CD14-positive monocyte (primary cell): ENCODE data around the gene TTYH3. TPM values are rescaled to one million over a fixed set of nuclear protein-coding genes. Genes with fewer than 3 reads are reported as not detected.

ENCODE experiments used
- DNase-seq, 3 donors: peaks; one replicate each; pipeline ENCODE4 v3.0.0-alpha.2; 2011 to 2022
- H2AFZ ChIP-seq: 2 replicates; pipeline ENCODE4 v1.6.0; 2012; ENCODE audit warnings: mild to moderate bottlenecking, low read depth, low read length, inconsistent platforms; ENCODE audit not compliant: insufficient read depth, poor library complexity, severe bottlenecking
- H3K27ac ChIP-seq, 2 donors: 1 replicate in 1 of 2; 2 replicates in 1 of 2; pipeline ENCODE4 v1.5.1; 2012 to 2013; ENCODE audit warnings: low read length in 2 of 2, control low read depth in 1 of 2, inconsistent platforms in 1 of 2, low read depth in 1 of 2, mild to moderate bottlenecking in 1 of 2
- H3K27me3 ChIP-seq, 2 donors: one replicate each; pipeline versions ENCODE4 v1.6.0 to v1.6.1; 2011 to 2013; ENCODE audit warnings: low read length in 2 of 2; ENCODE audit not compliant: control insufficient read depth in 2 of 2, insufficient read depth in 2 of 2
- H3K36me3 ChIP-seq, 2 donors: replicated peaks in 1 of 2; 1 replicate in 1 of 2; 2 replicates in 1 of 2; pipeline versions ENCODE4 v1.5.1 to v1.6.1; 2012 to 2013; ENCODE audit warnings: low read length in 2 of 2, control low read depth in 1 of 2, inconsistent platforms in 1 of 2, mild to moderate bottlenecking in 1 of 2; ENCODE audit not compliant: insufficient read depth in 2 of 2, control insufficient read depth in 1 of 2
- H3K4me1 ChIP-seq, 2 donors: 1 replicate in 1 of 2; 2 replicates in 1 of 2; pipeline versions ENCODE4 v1.5.1 to v1.6.1; 2012 to 2013; ENCODE audit warnings: low read length in 2 of 2, control low read depth in 1 of 2, inconsistent platforms in 1 of 2, mild to moderate bottlenecking in 1 of 2, moderate library complexity in 1 of 2; ENCODE audit not compliant: insufficient read depth in 2 of 2, control insufficient read depth in 1 of 2
- H3K4me2 ChIP-seq: replicated peaks from 2 replicates; pipeline ENCODE3; 2012; ENCODE audit warnings: low read length, moderate library complexity, mild to moderate bottlenecking; ENCODE audit not compliant: poor library complexity, severe bottlenecking; ENCODE audit errors: extremely low read depth
- H3K4me3 ChIP-seq, 3 experiments: fragments of 200-600 bp in 1 of 3; sonication (generic) in 1 of 3; replicated peaks in 1 of 3; 1 replicate in 2 of 3; 2 replicates in 1 of 3; pipeline ENCODE4 v1.5.1; 2011 to 2013; ENCODE audit warnings: low read length in 3 of 3, mild to moderate bottlenecking in 3 of 3, control low read depth in 2 of 3, low read depth in 2 of 3, inconsistent platforms in 1 of 3, moderate library complexity in 1 of 3
- H3K79me2 ChIP-seq: 2 replicates; pipeline ENCODE4 v1.6.0; 2012; ENCODE audit warnings: mild to moderate bottlenecking, control low read depth, inconsistent platforms, low read length, moderate library complexity; ENCODE audit not compliant: insufficient read depth
- H3K9ac ChIP-seq: 2 replicates; pipeline ENCODE4 v1.6.0; 2017; ENCODE audit warnings: low read length, mild to moderate bottlenecking; ENCODE audit not compliant: insufficient read depth, poor library complexity, severe bottlenecking
- H3K9me3 ChIP-seq, 2 donors: replicated peaks in 1 of 2; 1 replicate in 1 of 2; 2 replicates in 1 of 2; pipeline versions ENCODE4 v1.5.1 to v1.6.1; 2012 to 2013; ENCODE audit warnings: low read length in 2 of 2, control low read depth in 1 of 2; ENCODE audit not compliant: control insufficient read depth in 1 of 2, insufficient read depth in 1 of 2
- H4K20me1 ChIP-seq: 2 replicates; pipeline ENCODE4 v1.6.0; 2012; ENCODE audit warnings: mild to moderate bottlenecking, low read length, control low read depth, moderate library complexity; ENCODE audit not compliant: insufficient read depth
- H3K27ac Mint-ChIP-seq, 7 donors: one replicate each; pipeline ENCODE4 v1.8.0; 2020; ENCODE audit warnings: mild to moderate bottlenecking in 7 of 7, mixed read lengths in 7 of 7, moderate library complexity in 6 of 7, inconsistent platforms in 2 of 7
- H3K27me3 Mint-ChIP-seq, 3 donors: one replicate each; pipeline ENCODE4 v1.8.0; 2021 to 2022; ENCODE audit warnings: low read depth in 3 of 3, mild to moderate bottlenecking in 3 of 3, mixed read lengths in 3 of 3, moderate library complexity in 3 of 3, inconsistent platforms in 1 of 3
- H3K36me3 Mint-ChIP-seq, 2 donors: one replicate each; pipeline ENCODE4 v1.8.0; 2020; ENCODE audit warnings: mixed read lengths in 2 of 2, inconsistent platforms in 1 of 2, mild to moderate bottlenecking in 1 of 2
- H3K4me1 Mint-ChIP-seq: one replicate; pipeline ENCODE4 v1.8.0; 2020; ENCODE audit warnings: mild to moderate bottlenecking, mixed read lengths
- H3K4me3 Mint-ChIP-seq, 2 donors: one replicate each; pipeline ENCODE4 v1.8.0; 2020; ENCODE audit warnings: mild to moderate bottlenecking in 2 of 2, mixed read lengths in 2 of 2, moderate library complexity in 1 of 2
- H3K9me3 Mint-ChIP-seq, 7 donors: one replicate each; pipeline ENCODE4 v1.8.0; 2020 to 2022; ENCODE audit warnings: mixed read lengths in 7 of 7, mild to moderate bottlenecking in 6 of 7, moderate library complexity in 6 of 7, inconsistent platforms in 2 of 7
- WGBS: methylation state at CpG from one replicate; pipeline ENCODE4 v1.1.5; 2013; ENCODE audit warnings: missing lambda C conversion rate; ENCODE audit not compliant: insufficient coverage; 5-methylcytosine and 5-hydroxymethylcytosine counted together
- intact Hi-C, 2 donors: fragments of 100-400 bp; cut with micrococcal nuclease; formaldehyde crosslinking; loops; one replicate each; pipeline versions ENCODE4 v1.15.0 to v1.15.1; 2023
- polyA plus RNA-seq, 3 donors: library from polyadenylated mRNA; depleted of rRNA in 1 of 3; unstranded in 2 of 3; stranded (reverse) in 1 of 3; fragments of 300-500 nt in 2 of 3; fragments of >200 nt in 1 of 3; fragmentation: Illumina TruSeq in 2 of 3; gene quantifications; 1 replicate in 2 of 3; 2 replicates in 1 of 3; pipeline ENCODE4 v1.2.3, GENCODE V29; 2012 to 2021
- TF ChIP-seq, protein P1 (sequence below): fragments of 200-600 bp; IDR thresholded peaks from one replicate; pipeline ENCODE4 v1.8.0; 2022; ENCODE audit warnings: antibody characterized with exemption, mild to moderate bottlenecking

Gene TTYH3
- polyA plus RNA-seq, 3 donors, result 13.4 to 73.5 (median 17.4) TPM

DNA sequence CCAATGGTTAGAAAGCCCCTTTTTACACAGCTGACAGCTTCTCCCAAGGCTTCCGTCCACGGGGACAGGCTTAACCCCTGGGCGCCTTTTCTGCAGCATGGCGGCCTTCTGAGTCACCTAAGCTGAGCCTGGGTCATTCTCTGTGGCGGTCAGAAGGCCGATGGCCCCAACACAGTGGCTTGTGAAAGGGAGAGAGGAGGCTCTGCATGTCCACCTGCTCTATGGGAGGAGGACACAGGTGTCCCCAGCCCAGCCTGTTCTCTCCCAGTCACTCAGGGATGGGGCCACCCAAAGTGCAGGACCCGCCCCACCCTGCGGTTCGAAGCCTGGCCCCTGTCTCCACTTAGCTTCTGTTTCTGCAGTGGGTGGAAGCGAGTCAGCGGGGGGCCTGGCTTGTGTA lies 20.4 kb upstream of the TTYH3 start:
- TF ChIP-seq, protein P1, sequence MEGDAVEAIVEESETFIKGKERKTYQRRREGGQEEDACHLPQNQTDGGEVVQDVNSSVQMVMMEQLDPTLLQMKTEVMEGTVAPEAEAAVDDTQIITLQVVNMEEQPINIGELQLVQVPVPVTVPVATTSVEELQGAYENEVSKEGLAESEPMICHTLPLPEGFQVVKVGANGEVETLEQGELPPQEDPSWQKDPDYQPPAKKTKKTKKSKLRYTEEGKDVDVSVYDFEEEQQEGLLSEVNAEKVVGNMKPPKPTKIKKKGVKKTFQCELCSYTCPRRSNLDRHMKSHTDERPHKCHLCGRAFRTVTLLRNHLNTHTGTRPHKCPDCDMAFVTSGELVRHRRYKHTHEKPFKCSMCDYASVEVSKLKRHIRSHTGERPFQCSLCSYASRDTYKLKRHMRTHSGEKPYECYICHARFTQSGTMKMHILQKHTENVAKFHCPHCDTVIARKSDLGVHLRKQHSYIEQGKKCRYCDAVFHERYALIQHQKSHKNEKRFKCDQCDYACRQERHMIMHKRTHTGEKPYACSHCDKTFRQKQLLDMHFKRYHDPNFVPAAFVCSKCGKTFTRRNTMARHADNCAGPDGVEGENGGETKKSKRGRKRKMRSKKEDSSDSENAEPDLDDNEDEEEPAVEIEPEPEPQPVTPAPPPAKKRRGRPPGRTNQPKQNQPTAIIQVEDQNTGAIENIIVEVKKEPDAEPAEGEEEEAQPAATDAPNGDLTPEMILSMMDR, result no peak
- intact Hi-C loops, result loop anchor here in 1 of 2 donors (5.0 kb wide), 1 partner anchor 36 kb away; no protein-coding TSS in a partner anchor
- Mint-ChIP-seq H3K4me1 (peaks cover 68% of the 10 kb centered on the region), H3K27ac (no peak overlapping the region), H3K4me3 (no peak overlapping the region), H3K9me3 (peaks cover 0 to 2% (median 0%) of the 10 kb centered on the region in 7 donors), H3K36me3 (peaks cover 8% of the 10 kb centered on the region in 2 donors), H3K27me3 (peaks cover 0 to 6% (median 3%) of the 10 kb centered on the region in 3 donors)
- Histone ChIP-seq H2AFZ (no peak overlapping the region), H3K9ac (no peak overlapping the region), H4K20me1 (no peaks in the 10 kb centered on the region), H3K36me3 (no peaks in the 10 kb centered on the region), H3K4me1 (peaks cover 58 to 84% of the 10 kb centered on the region in 2 donors), H3K27me3 (no peaks in the 10 kb centered on the region), H3K4me3 (no peak overlapping the region), H3K9me3 (no peaks in the 10 kb centered on the region), H3K27ac (no peak overlapping the region), H3K79me2 (no peaks in the 10 kb centered on the region), H3K4me2 (no peak overlapping the region)
- no peak for DNase-seq
- 80% methylated on average over 8 of the region's 11 CpGs for WGBS

DNA sequence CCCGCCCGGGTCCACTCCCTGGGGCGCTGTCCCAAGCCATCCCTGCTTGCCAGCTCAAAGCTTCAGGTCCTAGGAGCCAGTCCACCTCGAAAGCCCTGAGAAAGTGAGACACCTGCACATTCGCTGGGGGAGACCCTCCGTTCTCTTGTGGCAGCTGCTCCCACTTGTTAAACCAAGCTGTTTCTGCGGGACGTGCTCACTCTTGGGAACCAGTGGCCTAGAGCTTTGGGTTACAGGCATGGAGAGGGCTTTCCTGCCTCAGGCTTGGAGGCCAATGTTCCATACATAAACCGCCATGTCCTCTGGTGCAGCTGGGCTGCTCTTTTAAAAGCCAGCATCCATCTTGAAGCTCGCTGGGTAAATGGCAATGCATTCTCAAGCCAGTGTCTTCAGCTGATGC lies 19.9 kb upstream of the TTYH3 start:
- Histone ChIP-seq H3K4me1 (peaks cover 53 to 79% of the 10 kb centered on the region in 2 donors), H3K4me3 (no peak overlapping the region), H3K36me3 (no peaks in the 10 kb centered on the region), H4K20me1 (no peaks in the 10 kb centered on the region), H3K79me2 (no peaks in the 10 kb centered on the region), H3K27ac (no peak overlapping the region), H2AFZ (no peak overlapping the region), H3K4me2 (no peak overlapping the region), H3K9ac (no peak overlapping the region), H3K9me3 (no peaks in the 10 kb centered on the region), H3K27me3 (no peaks in the 10 kb centered on the region)
- Mint-ChIP-seq H3K4me3 (no peak overlapping the region), H3K36me3 (peaks cover 7 to 8% of the 10 kb centered on the region in 2 donors), H3K4me1 (peaks cover 63% of the 10 kb centered on the region), H3K9me3 (peaks cover 0 to 2% (median 0%) of the 10 kb centered on the region in 7 donors), H3K27ac (no peak overlapping the region), H3K27me3 (peaks cover 0 to 6% (median 3%) of the 10 kb centered on the region in 3 donors)
- TF ChIP-seq, protein P1, result no peak
- WGBS, result 93% methylated on average over 7 of the region's 10 CpGs
- intact Hi-C loops, result loop anchor here in 1 of 2 donors (5.0 kb wide), 1 partner anchor 35 kb away; no protein-coding TSS in a partner anchor
- no peak for DNase-seq
